ENCODE data around the gene OTUD5. TPM values are rescaled to one million over a fixed set of nuclear protein-coding genes. Genes with fewer than 3 reads are reported as not detected.

The OTUD5 gene
- total RNA-seq, 1 experiment from 2014 or later = 27.8 TPM

GRCh38 chrX:48972220-48973164 is 15.1 kb upstream of the OTUD5 start:
- DNase-seq (ENCODE audit: low read depth) = peak; percentile 42

- DNase-seq (ENCODE audit: low read depth) = peak; percentile 23
These were observed 14.1 kb upstream of the OTUD5 start, which contains the start of gene KCND1 for GRCh38 chrX:48971249-48972219. KCND1 (minus strand) TSS chrX:48971844; CDS start chrX:48970271, 1,573 bp downstream.

- DNase-seq (ENCODE audit: low read depth) = no peak
These were observed 12.1 kb upstream of the OTUD5 start for GRCh38 chrX:48969471-48969870.

GRCh38 chrX:48968377-48968776 is 11.0 kb upstream of the OTUD5 start:
- no peak for DNase-seq (ENCODE audit: low read depth)

GRCh38 chrX:48966796-48967579 is 9.6 kb upstream of the OTUD5 start:
- peak; percentile 44 for DNase-seq (ENCODE audit: low read depth)

GRCh38 chrX:48965959-48966358 is 8.6 kb upstream of the OTUD5 start:
- DNase-seq (ENCODE audit: low read depth) = no peak

GRCh38 chrX:48961585-48962091 is 4.2 kb upstream of the OTUD5 start:
- DNase-seq (ENCODE audit: low read depth) = no peak

GRCh38 chrX:48960291-48960690 is 2.9 kb upstream of the OTUD5 start:
- DNase-seq (ENCODE audit: low read depth) = no peak

GRCh38 chrX:48958635-48959094 is 1.3 kb upstream of the OTUD5 start:
- DNase-seq (ENCODE audit: low read depth) = peak; percentile 61

GRCh38 chrX:48957827-48958634 is 624 bp upstream of the OTUD5 start:
- DNase-seq (ENCODE audit: low read depth) = peak; percentile 96

- DNase-seq (ENCODE audit: low read depth) = no peak
These were observed 536 bp downstream of the OTUD5 start for GRCh38 chrX:48956728-48957414.

- DNase-seq (ENCODE audit: low read depth) = no peak
These were observed 8.8 kb downstream of the OTUD5 start for GRCh38 chrX:48948589-48948988.

- peak; percentile 29 for DNase-seq (ENCODE audit: low read depth)
These were observed 11.7 kb downstream of the OTUD5 start for GRCh38 chrX:48945517-48946348.

- DNase-seq (ENCODE audit: low read depth) = no peak
These were observed 14.5 kb downstream of the OTUD5 start for GRCh38 chrX:48942895-48943294.

GRCh38 chrX:48940404-48940955 is 16.9 kb downstream of the OTUD5 start:
- no peak for DNase-seq (ENCODE audit: low read depth)

GRCh38 chrX:48939524-48940228 is 17.7 kb downstream of the OTUD5 start:
- no peak for DNase-seq (ENCODE audit: low read depth)

GRCh38 chrX:48938721-48939425 is 18.5 kb downstream of the OTUD5 start:
- no peak for DNase-seq (ENCODE audit: low read depth)

Data from LHCN-M2 (cell line).